ENCODE results near the gene LIM2.

The LIM2 gene

GRCh38 chr19:51364200-51365106 is 23.3 kb downstream of the LIM2 start:
- Histone ChIP-seq H3K4me1 (peaks cover 2% of the 10 kb centered on the region; the same call in 1 of the 2 replicates), H3K4me3 (ENCODE audit: low read depth, low read length) (no peak overlapping the region), H3K9me3 (no peaks in the 10 kb centered on the region), H3K27me3 (no peaks in the 10 kb centered on the region), H3K36me3 (no peaks in the 10 kb centered on the region)
- no peak for DNase-seq
- TF ChIP-seq, protein P1, sequence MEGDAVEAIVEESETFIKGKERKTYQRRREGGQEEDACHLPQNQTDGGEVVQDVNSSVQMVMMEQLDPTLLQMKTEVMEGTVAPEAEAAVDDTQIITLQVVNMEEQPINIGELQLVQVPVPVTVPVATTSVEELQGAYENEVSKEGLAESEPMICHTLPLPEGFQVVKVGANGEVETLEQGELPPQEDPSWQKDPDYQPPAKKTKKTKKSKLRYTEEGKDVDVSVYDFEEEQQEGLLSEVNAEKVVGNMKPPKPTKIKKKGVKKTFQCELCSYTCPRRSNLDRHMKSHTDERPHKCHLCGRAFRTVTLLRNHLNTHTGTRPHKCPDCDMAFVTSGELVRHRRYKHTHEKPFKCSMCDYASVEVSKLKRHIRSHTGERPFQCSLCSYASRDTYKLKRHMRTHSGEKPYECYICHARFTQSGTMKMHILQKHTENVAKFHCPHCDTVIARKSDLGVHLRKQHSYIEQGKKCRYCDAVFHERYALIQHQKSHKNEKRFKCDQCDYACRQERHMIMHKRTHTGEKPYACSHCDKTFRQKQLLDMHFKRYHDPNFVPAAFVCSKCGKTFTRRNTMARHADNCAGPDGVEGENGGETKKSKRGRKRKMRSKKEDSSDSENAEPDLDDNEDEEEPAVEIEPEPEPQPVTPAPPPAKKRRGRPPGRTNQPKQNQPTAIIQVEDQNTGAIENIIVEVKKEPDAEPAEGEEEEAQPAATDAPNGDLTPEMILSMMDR (IDR thresholded peaks at IDR 0.05; ENCODE audit: low read depth, low read length) = no peak

DNA sequence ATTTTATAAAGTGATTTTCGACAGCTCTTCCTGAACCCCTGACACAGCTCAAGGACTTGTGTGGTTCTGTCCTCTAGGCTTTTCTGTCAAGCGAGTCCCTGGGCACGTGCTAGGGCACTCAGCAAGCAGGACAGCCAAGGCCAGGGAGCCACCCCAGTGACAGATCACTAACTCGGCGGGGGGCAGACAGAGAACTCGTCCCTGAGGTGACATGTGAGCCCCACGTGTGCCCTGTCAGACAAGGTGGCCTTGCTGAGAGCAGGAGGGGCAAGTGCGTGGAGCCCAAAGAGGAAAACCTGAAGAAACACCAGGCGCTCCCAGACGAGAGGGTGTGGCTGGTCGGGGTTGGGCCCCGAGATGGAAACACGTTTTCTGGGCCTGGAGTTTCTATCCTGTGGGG is 26.5 kb downstream of the LIM2 start:
- no peaks in the 10 kb centered on the region for H3K36me3 ChIP-seq
- no peak overlapping the region for H3K4me3 ChIP-seq (ENCODE audit: low read depth, low read length)
- no peaks in the 10 kb centered on the region for H3K4me1 ChIP-seq
- TF ChIP-seq, protein P1 (IDR thresholded peaks at IDR 0.05; ENCODE audit: low read depth, low read length) = no peak
- no peaks in the 10 kb centered on the region for H3K9me3 ChIP-seq
- H3K27me3 ChIP-seq = no peaks in the 10 kb centered on the region
- no peak for DNase-seq

- no peak for DNase-seq
- no peak overlapping the region for H3K4me3 ChIP-seq (ENCODE audit: low read depth, low read length)
- TF ChIP-seq, protein P1 (IDR thresholded peaks at IDR 0.05; ENCODE audit: low read depth, low read length) = no peak
Measured at GRCh38 chr19:51359294-51359693, 28.5 kb downstream of the LIM2 start.

GRCh38 chr19:51357952-51358351 is 29.8 kb downstream of the LIM2 start:
- no peaks in the 10 kb centered on the region for H3K9me3 ChIP-seq
- no peaks in the 10 kb centered on the region for H3K27me3 ChIP-seq
- H3K4me1 ChIP-seq = no peaks in the 10 kb centered on the region
- no peaks in the 10 kb centered on the region; the same call in 1 of the 2 replicates for H3K36me3 ChIP-seq
- DNase-seq = no peak
- TF ChIP-seq, protein P1 (IDR thresholded peaks at IDR 0.05; ENCODE audit: low read depth, low read length) = no peak
- H3K4me3 ChIP-seq (ENCODE audit: low read depth, low read length) = no peak overlapping the region

More at GRCh38 chr19:51359294-51359693, 28.5 kb downstream of the LIM2 start:
- Histone ChIP-seq H3K9me3 (no peaks in the 10 kb centered on the region), H3K36me3 (no peaks in the 10 kb centered on the region), H3K27me3 (no peaks in the 10 kb centered on the region), H3K4me1 (no peaks in the 10 kb centered on the region)

GRCh38 chr19:51356159-51356801 is 31.5 kb downstream of the LIM2 start:
- DNase-seq = no peak
- no peak overlapping the region for H3K4me3 ChIP-seq (ENCODE audit: low read depth, low read length)
- TF ChIP-seq, protein P1 (IDR thresholded peaks at IDR 0.05; ENCODE audit: low read depth, low read length) = no peak
- no peaks in the 10 kb centered on the region for H3K9me3 ChIP-seq
- H3K36me3 ChIP-seq = peaks cover 11% of the 10 kb centered on the region
- no peaks in the 10 kb centered on the region for H3K27me3 ChIP-seq
- no peaks in the 10 kb centered on the region for H3K4me1 ChIP-seq

GRCh38 chr19:51354742-51355148 is 33.0 kb downstream of the LIM2 start:
- Histone ChIP-seq H3K36me3 (peaks cover 20% of the 10 kb centered on the region), H3K9me3 (no peaks in the 10 kb centered on the region), H3K4me1 (no peaks in the 10 kb centered on the region; the same call in 1 of the 2 replicates), H3K4me3 (ENCODE audit: low read depth, low read length) (no peak overlapping the region), H3K27me3 (no peaks in the 10 kb centered on the region)
- TF ChIP-seq, protein P1 (IDR thresholded peaks at IDR 0.05; ENCODE audit: low read depth, low read length) = no peak
- DNase-seq = no peak
